Peyer's patch (tissue), 4 donors: ENCODE results near the gene SOBP.

ENCODE experiments used
- POLR2A ChIP-seq, 2 donors: fragments of 450-650 bp; IDR thresholded peaks; one replicate each; pipeline ENCODE4 v1.5.1; 2017; ENCODE audit warnings: antibody characterized with exemption in 2 of 2, mild to moderate bottlenecking in 2 of 2, moderate library complexity in 2 of 2
- TF ChIP-seq, protein P1 (sequence below), 6 experiments: fragments of 450-650 bp in 4 of 6; fragments of 200-600 bp in 2 of 6; sonication (generic) in 1 of 6; IDR thresholded peaks; one replicate each; pipeline ENCODE4 v1.5.1; 2017 to 2019; ENCODE audit warnings: antibody characterized with exemption in 6 of 6, mild to moderate bottlenecking in 3 of 6, moderate library complexity in 1 of 6

DNA sequence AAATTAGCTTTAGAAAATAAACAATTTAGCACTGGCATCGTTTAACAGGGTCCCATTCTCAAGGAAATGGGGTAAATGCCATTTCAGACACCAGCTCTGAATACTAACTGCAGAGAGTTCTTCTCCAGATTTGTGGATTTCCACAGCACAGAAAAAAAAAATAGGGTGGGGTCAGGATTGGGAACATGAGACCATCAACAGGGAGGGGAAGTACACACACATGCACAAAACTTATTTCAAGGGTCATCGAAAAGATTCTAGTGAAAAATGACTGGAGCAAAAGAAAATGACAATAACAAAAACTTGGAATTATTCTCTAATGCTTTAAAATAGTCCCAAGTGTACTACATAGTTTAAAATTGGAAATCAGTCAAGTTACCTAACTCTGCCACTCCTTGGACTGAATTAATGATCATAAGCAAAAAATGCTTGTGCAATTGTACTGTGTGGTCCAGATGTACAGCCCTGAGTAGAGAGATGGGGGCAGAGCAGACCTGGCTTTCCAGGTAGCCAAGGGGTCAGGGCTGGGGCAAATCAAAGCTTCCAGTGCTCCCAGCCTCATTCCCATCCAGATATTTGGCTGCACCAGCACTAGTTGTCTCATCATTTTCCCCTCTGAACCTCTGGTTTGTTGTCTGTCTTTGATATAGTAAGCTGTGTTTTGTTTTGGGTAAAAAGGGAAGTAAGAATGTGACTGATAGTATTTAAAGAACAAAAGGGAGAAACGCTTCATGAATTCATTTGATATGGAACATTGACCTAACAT, 152.4 kb downstream of the SOBP start:
- TF ChIP-seq, protein P1, sequence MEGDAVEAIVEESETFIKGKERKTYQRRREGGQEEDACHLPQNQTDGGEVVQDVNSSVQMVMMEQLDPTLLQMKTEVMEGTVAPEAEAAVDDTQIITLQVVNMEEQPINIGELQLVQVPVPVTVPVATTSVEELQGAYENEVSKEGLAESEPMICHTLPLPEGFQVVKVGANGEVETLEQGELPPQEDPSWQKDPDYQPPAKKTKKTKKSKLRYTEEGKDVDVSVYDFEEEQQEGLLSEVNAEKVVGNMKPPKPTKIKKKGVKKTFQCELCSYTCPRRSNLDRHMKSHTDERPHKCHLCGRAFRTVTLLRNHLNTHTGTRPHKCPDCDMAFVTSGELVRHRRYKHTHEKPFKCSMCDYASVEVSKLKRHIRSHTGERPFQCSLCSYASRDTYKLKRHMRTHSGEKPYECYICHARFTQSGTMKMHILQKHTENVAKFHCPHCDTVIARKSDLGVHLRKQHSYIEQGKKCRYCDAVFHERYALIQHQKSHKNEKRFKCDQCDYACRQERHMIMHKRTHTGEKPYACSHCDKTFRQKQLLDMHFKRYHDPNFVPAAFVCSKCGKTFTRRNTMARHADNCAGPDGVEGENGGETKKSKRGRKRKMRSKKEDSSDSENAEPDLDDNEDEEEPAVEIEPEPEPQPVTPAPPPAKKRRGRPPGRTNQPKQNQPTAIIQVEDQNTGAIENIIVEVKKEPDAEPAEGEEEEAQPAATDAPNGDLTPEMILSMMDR (IDR thresholded peaks at IDR 0.05), result no peak
- no peak for TF ChIP-seq POLR2A (IDR thresholded peaks at IDR 0.05)
